GM18502 (cell line): Measurements from ENCODE around the gene HSF4.

Source experiments
- ATAC-seq: cut with Tn5 transposase; IDR thresholded peaks from one replicate; pipeline ENCODE4 v1.9.1; 2021; ENCODE audit warnings: mild to moderate bottlenecking; ENCODE audit not compliant: unreplicated experiment, poor library complexity

HSF4 gene

DNA sequence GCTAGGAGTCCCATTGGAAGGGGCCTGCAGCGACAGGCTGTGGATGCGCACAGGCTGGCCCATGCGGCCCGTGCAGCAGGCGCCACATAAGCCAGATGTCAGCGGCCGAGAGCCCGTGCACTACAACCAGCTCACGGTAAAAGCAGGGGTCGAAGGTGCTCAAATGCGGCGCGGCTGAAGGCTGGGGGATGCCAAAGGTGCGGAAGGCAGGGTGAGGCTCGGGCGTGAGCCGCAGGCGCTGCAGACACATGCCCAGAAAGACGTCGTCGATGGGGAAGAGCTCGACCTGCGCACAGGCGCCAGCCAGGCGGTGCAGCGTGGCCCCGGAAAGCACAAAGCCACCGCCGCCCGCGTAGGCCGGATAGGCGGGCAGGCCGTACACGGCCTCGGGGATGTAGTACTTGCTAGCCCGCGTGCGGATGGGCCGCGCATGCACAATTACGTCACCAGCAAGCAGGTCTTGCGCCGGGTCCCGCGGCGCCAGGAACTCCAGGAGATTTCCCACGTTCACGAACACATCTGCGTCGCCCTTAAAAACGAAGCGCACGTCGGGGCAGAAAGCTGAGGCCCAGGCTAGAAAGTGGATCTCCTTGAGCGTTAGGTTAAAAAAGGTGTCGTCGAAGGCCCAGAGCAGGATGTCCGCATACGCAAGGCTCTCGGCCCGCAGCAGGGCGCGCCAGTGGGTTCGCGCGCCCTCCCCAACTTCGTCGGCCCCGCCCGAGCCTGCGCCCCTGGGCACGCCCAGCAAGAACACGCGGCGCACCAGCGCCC lies 15.1 kb upstream of the HSF4 start:
- ATAC-seq = no peak

DNA sequence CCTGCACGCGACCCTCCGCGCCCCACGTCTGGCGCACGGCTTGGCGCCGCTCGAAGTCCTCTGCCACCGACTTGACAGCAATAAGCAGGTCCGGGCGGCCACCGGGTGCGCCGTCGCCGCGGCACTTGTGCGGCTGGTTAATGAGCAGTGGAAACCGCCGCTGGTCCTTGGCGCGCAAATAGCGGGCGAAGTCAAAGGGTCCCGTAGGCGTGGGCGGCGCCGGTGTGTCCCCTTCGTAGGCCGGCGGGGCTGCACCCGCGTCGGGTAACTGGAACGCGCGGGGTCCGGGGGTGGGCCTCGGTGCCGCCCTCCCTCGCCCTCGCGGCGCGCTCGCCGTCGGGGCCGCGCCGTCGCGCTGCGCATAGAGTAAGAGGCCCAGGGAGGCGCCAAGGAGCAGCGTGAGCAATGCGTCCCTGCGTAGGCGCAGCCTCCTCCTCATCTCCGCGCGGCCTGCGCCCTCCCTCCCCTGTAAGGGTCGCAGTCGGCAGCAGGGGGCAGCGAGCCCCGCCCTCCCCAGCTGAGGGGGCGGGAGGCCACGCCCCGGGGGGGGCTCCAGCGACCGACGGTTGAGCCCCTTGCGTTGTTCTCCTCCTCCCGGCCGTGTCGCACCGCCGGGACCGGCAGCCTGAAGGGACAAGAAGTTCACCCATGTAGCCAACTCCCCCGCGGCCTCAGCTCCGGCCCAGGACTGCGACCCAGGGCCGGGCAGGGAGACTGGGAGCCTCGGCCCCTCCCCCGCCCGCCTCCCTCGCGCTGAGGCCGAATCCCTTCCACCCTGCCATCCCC lies 14.3 kb upstream of the HSF4 start:
- peak; percentile 56 for ATAC-seq

DNA sequence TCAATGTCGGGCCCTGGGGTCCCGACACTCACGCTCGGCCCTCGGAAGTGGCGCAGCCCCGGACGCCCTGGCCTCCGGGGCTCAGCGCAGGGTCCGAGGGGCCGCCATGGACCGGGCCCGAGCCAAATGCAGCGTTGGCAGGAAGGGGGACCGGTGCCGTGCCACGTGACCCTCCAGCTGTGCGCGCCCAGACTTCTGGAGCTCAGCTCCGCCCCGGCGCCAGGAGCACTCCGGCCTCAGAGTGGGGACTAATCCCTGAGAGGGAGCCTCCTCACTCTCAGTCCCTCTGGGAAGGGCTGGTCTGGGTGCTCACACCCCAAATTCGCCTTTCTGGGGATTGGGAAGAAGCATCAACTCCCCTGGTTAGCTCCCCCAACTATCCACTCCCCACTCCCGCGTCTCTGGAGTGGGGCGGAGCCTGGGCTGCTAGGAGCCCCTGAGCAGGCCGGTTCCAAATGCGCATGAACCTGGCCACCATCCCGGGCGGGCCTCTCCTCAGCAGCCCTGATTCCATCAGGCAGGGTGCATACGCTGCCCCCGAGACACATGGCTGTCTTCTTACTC lies 13.6 kb upstream of the HSF4 start, which contains the start of gene B3GNT9:
TSS of gene B3GNT9 (minus strand) at position 166 of the 564 bp plus-strand sequence. CDS start 513 bp downstream, outside the sequence.
- ATAC-seq = peak; percentile 66

DNA sequence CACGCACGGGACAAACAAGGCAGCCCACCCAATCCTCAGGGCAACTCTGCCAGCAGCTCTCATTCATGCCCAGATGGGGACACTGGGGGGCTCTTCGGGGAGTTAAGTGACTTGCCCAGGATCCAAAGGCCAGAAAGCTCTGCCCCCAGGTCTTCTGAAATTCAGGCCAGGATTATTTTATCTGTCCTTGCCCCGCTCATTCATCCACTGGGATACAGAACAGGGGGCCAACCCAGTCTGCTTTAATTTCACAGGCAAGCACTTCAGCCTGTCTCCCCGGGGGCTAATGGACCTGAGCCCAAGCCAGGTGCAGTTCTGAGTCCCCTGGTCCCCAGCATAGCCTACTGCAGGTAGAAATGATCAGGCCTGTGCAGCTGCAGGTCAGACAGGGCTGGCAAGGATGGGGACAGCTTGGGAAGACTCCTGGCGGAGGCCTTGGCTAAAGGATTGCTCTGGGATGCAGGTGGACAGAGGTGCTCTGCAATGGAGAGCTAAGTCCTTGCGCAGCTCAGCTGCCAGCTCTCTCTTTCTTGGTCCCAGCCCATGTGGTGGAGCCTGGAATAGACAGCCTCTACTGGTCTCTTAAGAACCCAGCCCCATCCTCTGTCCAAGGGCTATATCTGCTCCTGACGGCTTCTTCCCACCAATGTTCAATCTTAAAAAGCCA lies 13.0 kb upstream of the HSF4 start:
- no peak for ATAC-seq

DNA sequence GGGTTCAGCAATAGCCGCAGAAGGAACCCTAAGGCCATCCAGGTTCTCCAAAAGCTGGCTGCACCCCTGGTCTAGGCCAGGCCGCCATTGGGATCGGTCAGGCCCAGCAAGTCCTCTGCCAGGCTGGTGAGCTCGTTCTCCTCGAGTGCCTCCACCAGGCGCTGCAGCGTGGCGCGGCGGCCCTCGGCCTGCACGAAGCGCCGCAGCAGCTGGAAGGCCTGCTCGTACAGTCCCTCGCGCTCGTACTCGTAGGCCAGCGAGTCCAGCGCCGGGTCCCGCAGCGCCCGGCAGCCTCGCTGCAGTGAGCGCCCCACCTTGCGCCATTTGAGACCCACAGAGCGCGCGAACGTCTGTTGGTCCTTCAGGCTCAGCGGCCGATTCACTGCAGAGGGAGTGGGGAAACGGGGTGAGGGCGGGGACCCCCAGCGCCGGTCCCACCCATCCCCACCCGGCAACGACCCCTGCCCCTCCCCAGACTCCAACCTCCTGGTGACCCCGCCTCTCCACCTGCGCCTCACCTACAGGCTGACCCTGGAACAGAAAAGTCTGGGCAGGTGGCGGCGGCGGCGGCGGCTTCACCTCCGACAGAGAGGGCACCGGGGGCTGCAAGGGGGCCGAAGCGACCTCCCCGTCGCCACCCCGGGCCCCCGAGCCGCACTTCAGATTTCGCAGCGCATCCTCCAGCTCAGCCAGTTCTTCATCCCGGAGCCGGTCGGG lies 9.8 kb upstream of the HSF4 start:
- no peak for ATAC-seq

DNA sequence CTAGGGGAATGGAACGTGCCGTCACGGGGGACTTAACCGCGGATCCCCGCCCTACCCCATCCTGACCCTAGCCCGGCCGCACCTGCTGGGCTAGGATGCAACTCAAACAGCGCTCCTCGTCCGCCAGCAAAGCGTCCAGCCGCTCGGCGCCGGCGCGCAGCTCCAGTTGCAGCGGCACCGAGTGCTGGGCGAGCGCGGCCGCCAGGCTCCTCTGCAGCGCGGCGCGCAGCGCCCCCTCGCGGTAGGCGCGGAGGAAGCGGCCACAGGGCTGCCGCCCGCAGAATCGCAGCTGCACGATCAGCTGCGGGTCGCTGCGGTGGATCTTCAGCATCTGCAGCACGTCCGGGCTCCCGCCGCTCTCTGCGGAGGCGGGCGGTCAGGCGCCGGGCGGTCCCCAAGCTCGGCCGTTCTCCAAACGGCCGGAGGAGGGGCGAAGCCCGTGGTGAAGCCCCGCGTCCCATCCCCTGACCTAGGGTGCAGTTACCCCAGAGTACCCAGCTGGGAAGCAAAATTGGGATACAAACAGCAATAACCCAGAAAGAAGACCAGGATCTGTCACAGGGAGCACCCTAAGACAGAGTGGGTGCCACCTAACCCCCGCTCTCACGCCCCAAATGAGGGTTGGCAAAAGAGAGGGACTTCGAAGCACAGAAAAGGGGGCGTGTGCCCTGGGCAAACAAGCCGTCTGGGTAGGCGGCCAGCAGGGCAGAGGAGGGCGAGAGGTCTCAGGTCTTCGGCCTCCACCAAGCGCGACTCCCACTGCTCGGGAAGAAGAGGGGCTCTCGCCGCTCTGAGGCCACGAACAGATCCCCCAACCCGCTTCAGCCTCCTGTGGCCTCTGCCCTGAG lies 9.0 kb upstream of the HSF4 start:
- ATAC-seq = no peak

DNA sequence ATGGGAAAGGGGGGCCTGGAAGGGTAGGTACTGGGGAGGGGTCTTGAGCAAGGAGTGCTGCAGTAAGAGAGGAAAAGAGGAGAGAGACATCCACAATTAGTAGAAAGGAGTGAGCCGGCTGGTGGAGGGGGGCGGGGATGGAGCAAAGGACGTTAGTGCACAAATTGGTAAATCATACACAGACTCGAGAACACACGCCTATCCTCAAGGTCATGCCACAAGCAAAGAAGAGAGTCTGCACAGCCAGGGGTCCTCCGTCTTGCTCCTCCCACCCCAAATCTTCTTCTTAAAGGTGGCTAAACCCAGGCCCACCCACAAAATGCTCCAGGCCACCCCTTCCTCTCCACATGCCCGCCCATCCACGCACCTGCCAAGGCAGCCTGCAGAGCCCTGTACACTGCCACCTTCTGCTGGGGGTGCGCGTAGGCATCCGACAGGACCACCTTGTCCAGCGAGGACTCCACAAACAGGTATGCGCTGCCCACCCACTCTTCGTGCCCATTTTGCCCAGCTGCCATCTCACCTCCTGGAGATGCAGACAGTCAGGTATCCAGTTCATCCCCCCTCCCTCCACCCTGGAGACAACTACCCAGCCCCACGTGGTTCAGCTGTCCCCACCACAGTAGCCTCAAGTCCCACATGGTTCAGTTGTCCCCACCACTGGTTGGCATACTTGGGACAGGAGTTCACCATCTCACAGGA lies 8.3 kb upstream of the HSF4 start:
- ATAC-seq = no peak

DNA sequence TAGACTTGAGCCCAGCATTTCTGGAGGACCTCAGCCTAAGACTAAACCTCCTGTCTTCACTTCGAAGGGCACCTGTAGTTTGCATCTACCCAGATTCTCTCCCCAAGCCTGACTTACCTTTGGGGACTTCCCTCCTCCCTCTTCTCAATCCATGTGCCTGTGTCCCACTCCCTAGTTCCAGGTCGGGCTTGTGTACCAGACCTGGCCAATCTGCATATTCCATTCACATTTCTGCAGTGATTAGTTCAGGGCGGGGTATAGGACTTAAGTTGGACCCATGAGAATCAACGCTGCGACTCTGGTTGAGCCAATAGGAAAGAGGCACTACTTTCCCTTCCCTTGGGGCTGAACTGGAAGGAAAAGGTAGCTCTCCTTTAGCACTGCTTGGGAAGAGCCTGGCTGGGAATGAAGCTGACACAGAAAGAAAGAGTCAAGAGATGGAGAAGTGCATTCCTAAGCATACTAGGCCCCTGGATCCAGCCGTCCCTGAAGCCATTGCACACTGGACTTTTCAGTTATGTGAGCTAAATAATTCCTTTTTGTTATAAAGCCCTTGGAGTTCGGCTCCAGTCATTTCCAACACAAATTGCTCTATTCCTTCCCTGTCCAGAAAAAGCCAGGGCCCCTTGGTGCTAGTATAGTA lies 7.3 kb upstream of the HSF4 start:
- no peak for ATAC-seq

DNA sequence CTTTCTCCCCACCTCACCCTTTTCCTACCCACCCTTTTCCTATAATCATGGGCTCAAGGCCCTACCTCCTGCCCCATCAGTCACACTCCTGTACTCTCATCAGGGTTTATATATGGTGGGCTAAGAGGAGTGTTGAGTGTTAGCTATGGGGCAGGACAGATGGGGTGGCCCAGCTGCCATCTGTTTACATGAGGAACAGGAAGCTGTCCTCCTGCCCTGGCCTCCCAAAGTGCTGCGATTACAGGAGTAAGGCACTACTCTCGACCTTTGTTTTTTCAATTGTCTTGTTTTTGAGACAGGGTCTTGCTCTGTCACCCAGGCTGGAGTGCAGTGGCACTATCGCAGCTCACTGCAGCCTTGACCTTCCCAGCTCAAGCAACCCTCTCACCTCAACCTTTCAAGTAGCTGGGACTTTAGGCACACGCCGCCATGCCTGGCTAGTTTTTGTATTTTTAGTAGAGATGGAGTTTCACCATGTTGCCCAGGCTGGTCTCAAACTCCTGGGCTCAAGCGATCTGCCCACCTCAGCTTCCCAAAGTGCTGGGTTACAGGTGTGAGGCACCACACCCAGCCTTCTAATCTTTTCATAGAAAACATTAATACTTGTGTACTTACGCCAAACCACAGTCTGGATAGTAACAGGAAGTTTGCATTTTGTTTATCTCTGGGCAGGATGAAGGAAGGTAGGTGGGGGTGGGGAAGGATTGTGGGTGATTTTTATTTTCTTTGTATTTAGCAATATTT lies 6.5 kb upstream of the HSF4 start:
- ATAC-seq = no peak

DNA sequence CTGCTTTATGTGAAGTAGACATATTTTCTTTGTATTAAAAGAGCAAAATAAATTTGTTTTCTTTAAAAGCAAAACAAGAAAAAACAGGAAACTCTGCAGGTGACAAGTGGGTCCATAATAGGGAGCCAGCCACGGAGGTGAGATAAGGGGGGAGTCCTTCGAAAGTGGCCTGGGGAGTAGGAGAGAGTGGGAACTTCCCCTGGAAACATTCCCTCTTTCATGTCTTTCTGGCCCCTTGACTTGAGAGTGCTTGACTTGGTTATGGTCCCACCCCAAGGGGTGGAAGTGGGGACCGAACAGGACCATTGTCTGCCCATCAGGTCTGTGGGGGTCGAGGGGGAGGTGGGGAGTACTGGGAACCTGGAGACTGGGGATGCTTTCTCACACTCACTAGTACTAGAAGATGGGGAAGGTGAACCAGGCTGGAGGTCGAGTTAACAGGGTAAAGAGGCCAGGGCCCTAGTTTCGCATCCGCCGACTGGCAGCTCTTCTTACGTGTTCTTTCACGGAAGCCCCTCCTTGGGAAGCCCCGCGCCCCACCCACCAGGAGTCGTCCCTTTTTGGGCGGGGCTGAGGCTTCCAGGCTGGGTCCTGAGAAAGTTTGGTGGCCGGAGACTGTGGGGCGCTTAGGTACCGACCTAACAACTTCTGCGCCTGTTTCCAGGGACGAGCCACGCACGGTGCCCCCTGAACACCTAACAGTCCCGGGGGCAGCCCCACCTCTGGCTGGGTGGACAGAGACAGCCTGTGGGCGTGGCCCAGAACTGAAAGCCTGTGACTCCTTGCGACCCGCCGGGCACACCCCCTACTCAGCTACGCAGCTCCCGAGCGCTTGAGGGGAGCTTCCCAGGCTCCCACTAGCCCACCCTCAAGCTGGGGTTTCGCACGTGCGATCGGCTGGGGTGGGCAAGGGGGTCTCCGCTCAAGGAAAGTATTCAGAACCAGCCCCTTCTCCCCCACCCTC lies 5.6 kb upstream of the HSF4 start:
- peak; percentile 41 for ATAC-seq

DNA sequence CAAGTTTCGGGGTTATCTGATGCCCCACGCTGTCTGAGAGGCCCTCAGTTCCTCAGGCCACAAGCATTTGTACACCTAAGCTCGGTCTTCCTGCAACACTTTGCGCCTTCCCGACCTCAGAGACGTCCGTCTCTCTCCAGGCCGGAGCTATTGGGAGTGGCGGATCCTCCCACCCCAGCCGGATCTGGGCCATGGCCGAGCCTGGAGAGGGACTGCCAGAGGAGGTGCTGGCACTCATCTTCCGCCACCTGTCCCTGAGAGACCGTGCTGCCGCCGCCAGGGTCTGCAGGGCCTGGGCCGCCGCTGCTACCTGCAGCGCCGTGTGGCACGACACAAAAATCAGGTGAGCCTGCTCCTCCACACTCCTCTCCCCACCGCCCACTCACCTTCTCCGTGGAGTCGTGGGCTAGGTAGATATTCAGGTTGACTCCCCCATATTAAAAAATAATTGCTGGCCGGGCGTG lies 2.9 kb upstream of the HSF4 start:
- no peak for ATAC-seq

DNA sequence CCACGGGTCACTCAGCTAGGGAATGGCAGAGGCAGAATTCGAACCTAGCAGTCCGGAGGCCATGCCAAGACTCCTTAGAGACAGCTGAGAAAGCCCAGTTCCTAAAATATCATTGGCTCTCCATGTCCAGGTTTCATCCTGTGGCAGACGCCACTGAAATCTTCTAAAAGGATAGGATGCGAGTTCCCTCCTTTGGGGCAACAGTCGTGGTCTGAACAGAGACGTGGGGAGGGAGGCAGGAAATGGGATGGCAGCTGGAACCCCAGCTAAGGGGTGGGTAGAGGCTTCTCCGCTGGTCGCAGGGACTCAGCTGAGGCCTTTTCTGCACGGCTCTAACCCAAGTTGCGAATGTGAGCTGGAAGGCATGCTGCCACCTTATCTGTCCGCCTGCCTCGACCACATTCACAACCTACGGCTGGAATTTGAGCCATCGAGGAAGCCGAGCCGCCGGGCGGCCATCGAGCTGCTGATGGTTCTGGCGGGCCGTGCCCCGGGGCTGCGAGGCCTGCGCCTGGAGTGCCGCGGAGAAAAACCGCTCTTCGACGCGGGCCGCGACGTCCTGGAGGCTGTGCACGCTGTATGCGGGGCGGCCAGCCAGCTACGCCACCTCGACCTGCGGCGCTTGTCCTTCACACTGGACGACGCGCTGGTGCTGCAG lies 1.9 kb upstream of the HSF4 start:
- no peak for ATAC-seq

DNA sequence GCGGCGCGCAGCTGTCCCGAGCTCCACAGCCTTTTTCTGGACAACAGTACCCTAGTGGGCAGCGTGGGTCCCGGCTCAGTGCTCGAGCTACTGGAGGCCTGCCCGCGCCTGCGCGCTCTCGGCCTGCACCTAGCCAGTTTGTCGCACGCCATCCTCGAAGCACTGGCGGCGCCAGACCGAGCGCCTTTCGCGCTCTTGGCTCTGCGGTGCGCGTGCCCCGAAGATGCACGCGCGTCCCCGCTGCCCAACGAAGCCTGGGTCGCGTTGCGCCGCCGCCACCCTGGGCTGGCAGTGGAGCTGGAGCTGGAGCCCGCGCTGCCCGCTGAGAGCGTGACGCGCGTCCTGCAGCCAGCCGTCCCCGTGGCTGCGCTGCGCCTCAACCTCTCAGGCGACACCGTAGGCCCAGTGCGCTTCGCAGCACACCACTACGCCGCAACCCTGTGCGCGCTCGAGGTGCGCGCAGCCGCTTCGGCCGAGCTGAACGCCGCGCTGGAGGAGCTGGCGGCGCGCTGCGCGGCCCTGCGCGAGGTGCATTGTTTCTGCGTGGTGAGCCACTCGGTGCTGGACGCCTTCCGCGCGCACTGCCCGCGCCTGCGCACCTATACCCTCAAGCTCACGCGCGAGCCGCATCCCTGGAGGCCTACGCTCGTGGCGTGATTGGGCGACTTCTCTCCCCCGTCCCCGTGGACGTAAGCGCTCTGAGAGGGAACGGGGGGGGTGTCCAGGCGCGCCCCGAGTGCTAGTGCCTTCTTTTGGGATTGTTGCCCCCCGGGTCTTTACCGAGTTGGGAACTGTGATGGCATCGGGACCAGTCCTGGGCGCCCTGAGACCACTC lies 1.2 kb upstream of the HSF4 start:
- ATAC-seq = no peak

DNA sequence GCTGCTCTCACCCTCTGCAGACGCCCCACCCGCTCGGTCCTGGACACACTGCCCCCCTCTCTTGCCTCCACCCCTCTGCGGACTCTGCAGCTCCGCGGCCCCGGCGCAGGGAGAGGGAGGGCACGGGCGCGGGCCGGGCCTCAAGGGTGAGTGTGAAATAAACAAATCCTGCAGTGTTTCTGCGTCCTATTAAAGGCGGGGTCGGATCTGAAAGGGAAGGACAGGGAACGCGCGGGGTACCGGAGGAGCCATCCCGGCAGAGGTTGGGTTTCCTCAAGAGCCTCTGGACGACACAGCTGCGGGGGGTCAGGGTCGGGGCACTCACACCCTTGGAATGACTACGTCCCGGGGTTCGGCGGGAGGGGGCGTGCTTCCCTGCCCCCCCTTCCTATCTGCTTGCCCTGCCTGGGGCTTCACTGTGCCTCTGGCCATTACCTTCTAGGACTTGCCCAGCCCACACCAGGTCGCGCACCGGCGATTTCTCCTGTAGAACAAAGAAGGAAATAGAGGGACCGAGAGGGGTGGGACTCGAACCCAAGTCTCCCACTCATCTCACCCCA lies 466 bp upstream of the HSF4 start:
- ATAC-seq = no peak
